HL-60/S4 (cell line): ENCODE results near the gene PHLPP2.
"Not testable (repeated sequence)": the region's sequence is repeated elsewhere in the genome, so short reads cannot be mapped to it uniquely, and the experiment has no call there.

Source experiments
- in situ Hi-C: fragments of 300-500 bp; cut with MboI; formaldehyde crosslinking; loops from 2 replicates; pipeline ENCODE4 v1.14.3; 2022; ENCODE audit warnings: low sequenced_read_pairs

PHLPP2 gene

GRCh38 chr16:71723537-71724319 lies 773 bp downstream of the PHLPP2 start:
- in situ Hi-C loops: no loop called here

GRCh38 chr16:71722801-71723536 lies 1.5 kb downstream of the PHLPP2 start:
- in situ Hi-C loops: no loop called here

GRCh38 chr16:71721066-71721740 lies 3.3 kb downstream of the PHLPP2 start:
- in situ Hi-C loops: no loop called here

- in situ Hi-C loops: no loop called here
These were observed 12.0 kb downstream of the PHLPP2 start for GRCh38 chr16:71712501-71712900.

GRCh38 chr16:71711789-71712188 lies 12.7 kb downstream of the PHLPP2 start:
- in situ Hi-C loops: no loop called here

GRCh38 chr16:71709229-71709781 lies 15.2 kb downstream of the PHLPP2 start:
- in situ Hi-C loops: no loop called here

GRCh38 chr16:71708696-71709095 lies 15.8 kb downstream of the PHLPP2 start:
- in situ Hi-C loops: no loop called here

- in situ Hi-C loops: no loop called here
These were observed 17.3 kb downstream of the PHLPP2 start for GRCh38 chr16:71707199-71707598.

GRCh38 chr16:71706046-71706445 lies 18.5 kb downstream of the PHLPP2 start:
- in situ Hi-C loops: no loop called here

GRCh38 chr16:71703333-71703732 lies 21.2 kb downstream of the PHLPP2 start:
- in situ Hi-C loops: no loop called here

GRCh38 chr16:71700831-71701230 lies 23.7 kb downstream of the PHLPP2 start:
- in situ Hi-C loops: no loop called here

GRCh38 chr16:71698491-71698890 lies 26.0 kb downstream of the PHLPP2 start:
- in situ Hi-C loops: no loop called here

GRCh38 chr16:71693164-71693563 lies 31.3 kb downstream of the PHLPP2 start:
- in situ Hi-C loops: no loop called here

- in situ Hi-C loops: no loop called here
These were observed 34.6 kb downstream of the PHLPP2 start for GRCh38 chr16:71689901-71690300.

GRCh38 chr16:71687861-71688260 lies 36.6 kb downstream of the PHLPP2 start:
- in situ Hi-C loops: no loop called here

- in situ Hi-C loops: not testable (repeated sequence)
These were observed 40.2 kb downstream of the PHLPP2 start for GRCh38 chr16:71684280-71684679.

- in situ Hi-C loops: no loop called here
These were observed 43.1 kb downstream of the PHLPP2 start for GRCh38 chr16:71681360-71681759.

GRCh38 chr16:71676236-71676635 lies 48.3 kb downstream of the PHLPP2 start:
- in situ Hi-C loops: no loop called here

- in situ Hi-C loops: no loop called here
These were observed 49.1 kb downstream of the PHLPP2 start for GRCh38 chr16:71675380-71675779.

GRCh38 chr16:71674229-71674628 lies 50.3 kb downstream of the PHLPP2 start:
- in situ Hi-C loops: no loop called here

- in situ Hi-C loops: no loop called here
These were observed 50.9 kb downstream of the PHLPP2 start for GRCh38 chr16:71673582-71673973.
